PC-9 (cell line): Measurements from ENCODE around the gene SLC22A23. TPM values are rescaled to one million over a fixed set of nuclear protein-coding genes. Genes with fewer than 3 reads are reported as not detected.
A peak's percentile ranks its signal among the peaks of the same experiment; 100 is the strongest.

Experiments
- BruUV-seq: library from RNA; stranded (reverse); fragments of 400-500 nt; replicated peaks from 2 replicates; lab custom pipeline; 2021; lab: Mats Ljungman, UMichigan
- CTCF ChIA-PET: fragments of 300-600 bp; sonication (Branson Sonifier 250); formaldehyde crosslinking; loops from one replicate; lab custom pipeline; 2022; ENCODE audit warnings: antibody characterized with exemption; lab: Charles Lee
- POLR2A ChIA-PET: fragments of 300-600 bp; sonication (Branson Sonifier 250); formaldehyde crosslinking; loops from one replicate; lab custom pipeline; 2022; ENCODE audit warnings: antibody characterized with exemption; ENCODE audit not compliant: unreplicated experiment; lab: Charles Lee
- DNase-seq, 2 experiments: peaks; one replicate each; pipeline versions ENCODE4 v3.0.0 to v3.0.0-alpha.2; 2015 to 2022; ENCODE audit warnings: mixed read lengths in 1 of 2
- H2AFZ ChIP-seq: fragments of 200-600 bp; sonication (generic); 2 replicates; pipeline ENCODE4 v1.8.1; 2017; ENCODE audit warnings: antibody characterized with exemption
- H3F3A ChIP-seq: fragments of 200-600 bp; sonication (generic); 2 replicates; pipeline ENCODE4 v1.8.1; 2017; ENCODE audit warnings: antibody characterized with exemption, mild to moderate bottlenecking, low read depth; ENCODE audit not compliant: insufficient read depth
- H3K27ac ChIP-seq: fragments of 200-600 bp; sonication (generic); 2 replicates; pipeline ENCODE4 v1.6.1; 2016; ENCODE audit warnings: mixed run types
- H3K27me3 ChIP-seq: fragments of 200-600 bp; sonication (generic); 2 replicates; pipeline ENCODE4 v1.6.1; 2016; ENCODE audit warnings: low read depth, mixed run types; ENCODE audit not compliant: insufficient read depth
- H3K36me3 ChIP-seq: fragments of 200-600 bp; sonication (generic); 2 replicates; pipeline ENCODE4 v1.6.1; 2016; ENCODE audit warnings: low read depth, mixed run types
- H3K4me1 ChIP-seq: fragments of 200-600 bp; sonication (generic); replicated peaks from 2 replicates; pipeline ENCODE4 v1.6.1; 2016; ENCODE audit warnings: mixed run types; ENCODE audit not compliant: insufficient read depth
- H3K4me2 ChIP-seq: fragments of 200-600 bp; sonication (generic); 2 replicates; pipeline ENCODE4 v1.6.1; 2017; ENCODE audit warnings: mixed run types
- H3K4me3 ChIP-seq: fragments of 200-600 bp; sonication (generic); 2 replicates; pipeline ENCODE4 v1.6.1; 2016; ENCODE audit warnings: mixed run types
- H3K79me2 ChIP-seq: fragments of 200-600 bp; sonication (generic); 2 replicates; pipeline ENCODE4 v1.6.1; 2017; ENCODE audit warnings: low read depth, mixed run types
- H3K9me2 ChIP-seq: fragments of 200-600 bp; sonication (generic); 2 replicates; pipeline ENCODE4 v1.8.1; 2017; ENCODE audit warnings: mild to moderate bottlenecking; ENCODE audit not compliant: insufficient read depth
- H3K9me3 ChIP-seq: fragments of 200-600 bp; sonication (generic); 2 replicates; pipeline ENCODE4 v1.8.1; 2016; ENCODE audit warnings: low read depth; ENCODE audit not compliant: insufficient read depth
- H4K20me1 ChIP-seq: fragments of 200-600 bp; sonication (generic); 2 replicates; pipeline ENCODE4 v1.8.1; 2017; ENCODE audit not compliant: insufficient read depth
- CTCF ChIP-seq: fragments of 200-600 bp; sonication (generic); conservative IDR thresholded peaks from 2 replicates; pipeline ENCODE4 v1.6.1; 2017; ENCODE audit warnings: mixed run types, antibody characterized with exemption, mild to moderate bottlenecking, moderate library complexity
- EZH2 ChIP-seq: fragments of 200-600 bp; sonication (generic); IDR thresholded peaks from 2 replicates; pipeline ENCODE4 v1.8.0; 2017; ENCODE audit warnings: antibody characterized with exemption, low read depth
- intact Hi-C: fragments of 100-400 bp; cut with micrococcal nuclease; formaldehyde crosslinking; loops from one replicate; pipeline ENCODE4 v1.10.0; 2022; ENCODE audit not compliant: unreplicated experiment
- total RNA-seq: library from RNA; stranded (reverse); gene quantifications from 2 replicates; pipeline ENCODE4 v1.2.3, GENCODE V29; 2021

The SLC22A23 gene
- total RNA-seq, 1 experiment from 2014 or later = 13.5 TPM

- Histone ChIP-seq H3K4me1 (no peaks in the 10 kb centered on the region), H3K27me3 (no peaks in the 10 kb centered on the region), H2AFZ (no peak overlapping the region), H3K4me2 (no peak overlapping the region), H3K9me3 (no peaks in the 10 kb centered on the region), H3K9me2 (no peaks in the 10 kb centered on the region), H4K20me1 (no peaks in the 10 kb centered on the region), H3F3A (no peaks in the 10 kb centered on the region), H3K27ac (no peak overlapping the region), H3K4me3 (no peak overlapping the region), H3K79me2 (no peaks in the 10 kb centered on the region), H3K36me3 (no peaks in the 10 kb centered on the region)
- no peak for DNase-seq
- BruUV-seq = no TSS peak
- intact Hi-C loops = no loop called here
- ChIA-PET POLR2A (no interaction called here), CTCF (interaction anchor here (0.8 kb wide), 1 partner anchor 11 kb away, joined by 3 read pairs; no protein-coding TSS in a partner anchor)
- TF ChIP-seq EZH2 = no peak
- no peak for TF ChIP-seq CTCF
Observed at GRCh38 chr6:3240595-3240994, 216.3 kb downstream of the SLC22A23 start.

- intact Hi-C loops = no loop called here
- H3K27ac ChIP-seq = no peak overlapping the region
- ChIA-PET CTCF (interaction anchor here (1.4 kb wide), 1 partner anchor 82 kb away, joined by 3 read pairs; the partner anchor contains the start of gene TUBB2A), POLR2A (no interaction called here)
- TF ChIP-seq EZH2 = no peak
- TF ChIP-seq CTCF = peak; percentile 37; the same call in 1 of the 2 replicates
- H3K27me3 ChIP-seq = no peaks in the 10 kb centered on the region
- H3K9me3 ChIP-seq = no peaks in the 10 kb centered on the region
- DNase-seq = no peak
- H3K36me3 ChIP-seq = no peaks in the 10 kb centered on the region
- no peaks in the 10 kb centered on the region for H3F3A ChIP-seq
- H3K4me3 ChIP-seq = no peak overlapping the region
- no peaks in the 10 kb centered on the region for H4K20me1 ChIP-seq
- no peaks in the 10 kb centered on the region for H3K9me2 ChIP-seq
- H2AFZ ChIP-seq = no peak overlapping the region
- no peak overlapping the region for H3K4me2 ChIP-seq
- H3K79me2 ChIP-seq = no peaks in the 10 kb centered on the region
- no TSS peak for BruUV-seq
- no peaks in the 10 kb centered on the region for H3K4me1 ChIP-seq
Observed at GRCh38 chr6:3239110-3239830, 217.6 kb downstream of the SLC22A23 start.

GRCh38 chr6:3237761-3238662 lies 218.8 kb downstream of the SLC22A23 start:
- H3K4me2 ChIP-seq = no peak overlapping the region
- no peak for DNase-seq
- no peaks in the 10 kb centered on the region for H3K9me2 ChIP-seq
- no TSS peak for BruUV-seq
- H3K79me2 ChIP-seq = no peaks in the 10 kb centered on the region
- intact Hi-C loops = no loop called here
- no peak overlapping the region for H3K4me3 ChIP-seq
- H3K27me3 ChIP-seq = no peaks in the 10 kb centered on the region
- no peak overlapping the region for H3K27ac ChIP-seq
- POLR2A ChIA-PET = no interaction called here
- no peaks in the 10 kb centered on the region for H4K20me1 ChIP-seq
- TF ChIP-seq EZH2 (no peak), CTCF (no peak)
- no peaks in the 10 kb centered on the region for H3F3A ChIP-seq
- CTCF ChIA-PET = no interaction called here
- H3K4me1 ChIP-seq = no peaks in the 10 kb centered on the region
- no peak overlapping the region for H2AFZ ChIP-seq
- no peaks in the 10 kb centered on the region for H3K36me3 ChIP-seq
- H3K9me3 ChIP-seq = no peaks in the 10 kb centered on the region
